ENCODE results near the gene TNFRSF8.
A peak's percentile ranks its signal among the peaks of the same experiment; 100 is the strongest.
"Not testable (repeated sequence)": the region's sequence is repeated elsewhere in the genome, so short reads cannot be mapped to it uniquely, and the experiment has no call there.

- peak; percentile 15 for TF ChIP-seq CTCF (IDR thresholded peaks at IDR 0.05; ENCODE audit: insufficient read depth, low read length, poor library complexity, severe bottlenecking)
- TF ChIP-seq EZH2phosphoT487 (conservative IDR thresholded peaks at IDR 0.05; ENCODE audit: low read length): not testable (repeated sequence)
Measured at GRCh38 chr1:12106861-12107260, 43.8 kb downstream of the TNFRSF8 start.

All from SU-DHL-6 (cell line).